PC-9 (cell line): ENCODE results near the gene SDF2L1.

Experiments
- CTCF ChIP-seq: fragments of 200-600 bp; sonication (generic); conservative IDR thresholded peaks from 2 replicates; pipeline ENCODE4 v1.6.1; 2017; ENCODE audit warnings: mixed run types, antibody characterized with exemption, mild to moderate bottlenecking, moderate library complexity
- EZH2 ChIP-seq: fragments of 200-600 bp; sonication (generic); IDR thresholded peaks from 2 replicates; pipeline ENCODE4 v1.8.0; 2017; ENCODE audit warnings: antibody characterized with exemption, low read depth

DNA sequence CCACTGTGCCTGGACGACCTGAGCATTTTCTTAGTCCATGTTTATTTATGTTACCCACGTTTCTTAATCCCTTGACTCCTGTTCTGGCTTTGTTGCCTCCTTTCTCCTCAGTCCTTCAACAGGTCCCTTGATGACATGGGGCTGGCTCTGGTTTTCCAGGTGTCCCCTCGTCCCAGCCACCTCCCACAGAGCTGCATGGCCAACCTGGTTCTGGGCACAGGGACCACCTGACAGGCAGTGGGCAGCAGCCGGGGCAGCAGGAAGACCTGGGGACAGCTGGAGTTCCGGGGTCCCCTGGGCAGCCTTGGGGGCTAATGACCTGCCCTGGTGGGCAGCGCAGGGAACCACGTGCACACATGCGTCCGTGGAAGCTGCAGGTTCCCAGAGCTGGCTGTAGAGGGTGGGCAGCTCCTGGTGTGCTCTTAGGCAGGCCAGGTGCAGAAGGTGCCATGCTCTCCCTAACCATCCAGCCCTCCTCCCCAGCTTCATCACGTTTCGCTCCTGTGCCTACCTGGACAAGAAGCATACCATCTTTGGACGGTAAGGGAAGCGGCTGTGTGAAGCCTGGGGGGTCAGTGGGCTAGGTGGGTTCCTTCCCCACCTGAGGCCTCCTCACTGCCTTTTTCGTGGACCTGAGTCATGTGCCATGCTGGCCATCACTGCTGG, 51.4 kb downstream of the SDF2L1 start:
- no peak for TF ChIP-seq CTCF
- no peak for TF ChIP-seq EZH2
